Measurements from ENCODE around the gene GSK3B. TPM values are rescaled to one million over a fixed set of nuclear protein-coding genes. Genes with fewer than 3 reads are reported as not detected.
A peak's percentile ranks its signal among the peaks of the same experiment; 100 is the strongest.

The GSK3B gene
- total RNA-seq = 10 to 100 TPM in 5 of 6 donors, 1 to 10 TPM in 1; 9.6 to 20.7 (median 13.6) TPM
- 1 to 10 TPM; 4.4 to 5.7 TPM for polyA plus RNA-seq

DNA sequence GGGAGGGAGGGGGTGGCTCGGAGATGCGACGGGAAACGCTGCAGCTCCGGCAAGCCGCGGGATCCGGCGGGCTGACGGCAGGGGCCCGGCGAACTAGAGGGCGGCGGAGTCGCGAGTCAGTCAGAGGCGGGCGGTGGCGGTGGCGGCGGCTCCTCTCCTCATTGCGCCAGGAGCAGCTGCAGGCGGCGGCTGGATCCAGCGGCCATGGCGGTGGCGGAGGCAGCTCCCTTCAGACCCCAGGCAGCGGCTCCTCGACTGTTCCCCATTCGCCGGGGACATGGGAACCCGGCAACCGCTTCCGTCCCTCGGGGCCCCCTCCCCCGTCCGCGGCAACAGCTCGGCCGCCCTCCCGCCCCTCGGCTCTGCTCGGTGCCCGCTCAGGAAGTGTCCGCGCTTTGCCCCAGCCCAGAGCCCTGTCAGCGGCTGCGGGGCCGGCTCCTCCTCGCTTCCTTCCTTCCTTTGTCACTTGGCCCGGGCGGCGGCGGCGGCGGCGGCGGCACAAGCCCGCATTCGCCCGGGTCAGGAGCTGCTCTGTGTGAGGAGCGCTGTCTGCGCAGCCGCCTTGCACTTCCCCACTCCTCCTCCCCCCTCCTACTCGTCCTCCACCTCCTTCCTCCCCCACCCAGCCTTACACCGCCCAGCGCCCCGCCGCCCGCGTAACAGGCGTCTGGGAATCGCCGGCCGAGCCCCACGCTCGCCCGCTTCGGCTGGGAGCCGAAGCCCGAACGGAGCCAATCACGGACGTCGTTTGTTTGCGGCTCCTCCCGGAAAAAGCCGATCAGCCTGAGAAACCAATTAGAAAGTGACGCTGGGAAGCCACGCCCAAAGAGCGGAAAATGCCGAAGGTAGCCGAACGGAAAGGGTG, at the start of gene GSK3B:
TSS of gene GSK3B (minus strand) at position 537 of the 865 bp plus-strand sequence. CDS start 1,013 bp downstream, outside the sequence.
- Histone ChIP-seq H3K27ac (peak within 1 kb of the TSS; percentile 97 to 100 (median 100)), H3K27me3 (no peaks in the 10 kb centered on the region), H3K4me3 (peak within 1 kb of the TSS; percentile 61 to 83 (median 80)), H3K36me3 (no peaks in the 10 kb centered on the region), H3K4me1 (peaks cover 19 to 35% (median 30%) of the 10 kb centered on the region in 3 donors), H3K9me3 (no peaks in the 10 kb centered on the region)
- 0% methylated on average over 50 to 94 of the region's 94 CpGs for WGBS, 2 donors
- TF ChIP-seq, protein P1, sequence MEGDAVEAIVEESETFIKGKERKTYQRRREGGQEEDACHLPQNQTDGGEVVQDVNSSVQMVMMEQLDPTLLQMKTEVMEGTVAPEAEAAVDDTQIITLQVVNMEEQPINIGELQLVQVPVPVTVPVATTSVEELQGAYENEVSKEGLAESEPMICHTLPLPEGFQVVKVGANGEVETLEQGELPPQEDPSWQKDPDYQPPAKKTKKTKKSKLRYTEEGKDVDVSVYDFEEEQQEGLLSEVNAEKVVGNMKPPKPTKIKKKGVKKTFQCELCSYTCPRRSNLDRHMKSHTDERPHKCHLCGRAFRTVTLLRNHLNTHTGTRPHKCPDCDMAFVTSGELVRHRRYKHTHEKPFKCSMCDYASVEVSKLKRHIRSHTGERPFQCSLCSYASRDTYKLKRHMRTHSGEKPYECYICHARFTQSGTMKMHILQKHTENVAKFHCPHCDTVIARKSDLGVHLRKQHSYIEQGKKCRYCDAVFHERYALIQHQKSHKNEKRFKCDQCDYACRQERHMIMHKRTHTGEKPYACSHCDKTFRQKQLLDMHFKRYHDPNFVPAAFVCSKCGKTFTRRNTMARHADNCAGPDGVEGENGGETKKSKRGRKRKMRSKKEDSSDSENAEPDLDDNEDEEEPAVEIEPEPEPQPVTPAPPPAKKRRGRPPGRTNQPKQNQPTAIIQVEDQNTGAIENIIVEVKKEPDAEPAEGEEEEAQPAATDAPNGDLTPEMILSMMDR (IDR thresholded peaks at IDR 0.05) = no peak
- DNase-seq (peak; percentile 69 to 100 (median 97)), ATAC-seq (peak; percentile 71 to 79 (median 72)), FAIRE-seq (peak; percentile 99)
- intact Hi-C loops (cut with DNase I) = no loop called here

GRCh38 chr3:120143676-120144075, 49.4 kb upstream of the GSK3B start:
- 94 to 97% methylated on average over 2 of the region's 2 CpGs for WGBS, 2 donors
- intact Hi-C loops (cut with DNase I) = no loop called here
- TF ChIP-seq, protein P1 (IDR thresholded peaks at IDR 0.05) = no peak

DNA sequence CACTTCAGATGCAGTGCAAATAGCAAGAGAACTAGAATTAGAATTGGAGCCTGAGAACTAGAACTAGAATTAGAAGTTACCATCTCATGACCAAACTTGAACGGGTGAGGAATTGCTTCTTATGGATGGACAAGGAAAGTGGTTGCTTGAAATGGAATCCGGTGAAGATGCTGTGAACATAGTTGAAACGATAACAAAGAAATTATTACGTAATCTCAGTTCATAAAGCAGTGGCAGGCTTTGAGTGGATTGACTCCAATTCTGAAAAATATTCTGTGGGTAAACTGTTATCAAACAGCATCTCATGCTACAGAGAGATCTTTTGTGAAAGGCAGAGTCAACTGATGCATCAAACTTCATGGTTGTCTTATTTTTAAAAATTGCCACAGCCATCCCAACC, 48.0 kb upstream of the GSK3B start:
- no peaks in the 10 kb centered on the region for H3K9me3 ChIP-seq
- WGBS, 2 donors = 72 to 86% methylated on average over 4 of the region's 4 CpGs
- H3K4me1 ChIP-seq = no peaks in the 10 kb centered on the region
- no peaks in the 10 kb centered on the region for H3K36me3 ChIP-seq
- TF ChIP-seq, protein P1 (IDR thresholded peaks at IDR 0.05) = no peak
- DNase-seq (no peak), ATAC-seq (no peak), FAIRE-seq (no peak)
- H3K27ac ChIP-seq = no peak overlapping the region
- intact Hi-C loops (cut with DNase I) = no loop called here
- no peak overlapping the region for H3K4me3 ChIP-seq
- H3K27me3 ChIP-seq = no peaks in the 10 kb centered on the region

More at GRCh38 chr3:120143676-120144075, 49.4 kb upstream of the GSK3B start:
- ATAC-seq (no peak), FAIRE-seq (no peak), DNase-seq (no peak)
- H3K36me3 ChIP-seq = no peaks in the 10 kb centered on the region
- H3K9me3 ChIP-seq = no peaks in the 10 kb centered on the region
- H3K27ac ChIP-seq = no peak overlapping the region
- peaks cover 0 to 6% (median 0%) of the 10 kb centered on the region in 3 donors for H3K4me1 ChIP-seq
- H3K27me3 ChIP-seq = no peaks in the 10 kb centered on the region
- H3K4me3 ChIP-seq = no peak overlapping the region

GRCh38 chr3:120140098-120140742, 46.0 kb upstream of the GSK3B start:
- intact Hi-C loops (cut with DNase I) = no loop called here
- Histone ChIP-seq H3K4me3 (no peak overlapping the region), H3K27me3 (no peaks in the 10 kb centered on the region), H3K36me3 (no peaks in the 10 kb centered on the region), H3K9me3 (no peaks in the 10 kb centered on the region), H3K27ac (no peak overlapping the region), H3K4me1 (no peaks in the 10 kb centered on the region)
- DNase-seq (peak in 1 of 6 donors; percentile 60), ATAC-seq (no peak), FAIRE-seq (no peak)
- 97% methylated on average over 52 of the region's 52 CpGs for WGBS, 2 donors
- TF ChIP-seq, protein P1 (IDR thresholded peaks at IDR 0.05) = no peak

All from pancreas (tissue), 10 donors.